Ishikawa (cell line): ENCODE results near the gene CCNL1.

Experiments used
- CEBPB ChIP-seq: IDR thresholded peaks from 2 replicates; pipeline ENCODE4 v1.6.1; 2012
- CREB1 ChIP-seq: IDR thresholded peaks from 2 replicates; pipeline ENCODE4 v1.6.1; 2012; ENCODE audit warnings: low read depth
- EGR1 ChIP-seq: IDR thresholded peaks from 2 replicates; pipeline ENCODE4 v1.6.1; 2012
- EP300 ChIP-seq: IDR thresholded peaks from 2 replicates; pipeline ENCODE4 v1.6.1; 2012; ENCODE audit warnings: borderline replicate concordance
- FOXM1 ChIP-seq: IDR thresholded peaks from 2 replicates; pipeline ENCODE4 v1.6.1; 2012; ENCODE audit warnings: low read depth, borderline replicate concordance
- MAX ChIP-seq: IDR thresholded peaks from 2 replicates; pipeline ENCODE4 v1.6.1; 2012
- NFIC ChIP-seq: IDR thresholded peaks from 2 replicates; pipeline ENCODE4 v1.6.1; 2012
- RAD21 ChIP-seq: IDR thresholded peaks from 2 replicates; pipeline ENCODE4 v1.6.1; 2012; ENCODE audit warnings: low read depth
- REST ChIP-seq: IDR thresholded peaks from 2 replicates; pipeline ENCODE4 v1.6.1; 2012; ENCODE audit warnings: low read depth, mild to moderate bottlenecking
- TAF1 ChIP-seq: IDR thresholded peaks from 2 replicates; pipeline ENCODE4 v1.6.1; 2012; ENCODE audit warnings: low read depth, mild to moderate bottlenecking
- TCF12 ChIP-seq: IDR thresholded peaks from 2 replicates; pipeline ENCODE4 v1.6.1; 2012; ENCODE audit warnings: low read depth
- TEAD4 ChIP-seq: IDR thresholded peaks from 2 replicates; pipeline ENCODE4 v1.6.1; 2012
- YY1 ChIP-seq: IDR thresholded peaks from 2 replicates; pipeline ENCODE4 v1.6.1; 2012; ENCODE audit warnings: low read depth
- ZBTB7A ChIP-seq: IDR thresholded peaks from 2 replicates; pipeline ENCODE4 v1.6.1; 2012; ENCODE audit warnings: low read depth

- TF ChIP-seq REST, result no peak
- TF ChIP-seq CEBPB, result no peak
- no peak for TF ChIP-seq TAF1
- peak; percentile 76; the same call in 1 of the 2 replicates for TF ChIP-seq TEAD4
- no peak for TF ChIP-seq TCF12
- TF ChIP-seq FOXM1, result no peak
- no peak for TF ChIP-seq YY1
- no peak for TF ChIP-seq EP300
- TF ChIP-seq MAX, result 0 out of 2 replicates have a peak, but pooled peaks have one; percentile 17
- no peak for TF ChIP-seq RAD21
- TF ChIP-seq ZBTB7A, result no peak
- TF ChIP-seq CREB1, result no peak
- TF ChIP-seq EGR1, result no peak
- TF ChIP-seq NFIC, result peak; percentile 73
Observed at GRCh38 chr3:157128771-157129681, 30.9 kb downstream of the CCNL1 start.
